OCI-LY7 (cell line): ENCODE results near the gene E2F6. TPM values are rescaled to one million over a fixed set of nuclear protein-coding genes. Genes with fewer than 3 reads are reported as not detected.

Experiments
- BruUV-seq: library from RNA; stranded (reverse); fragments of 400-500 nt; replicated peaks from 2 replicates; lab custom pipeline; 2021; lab: Mats Ljungman, UMichigan
- CTCF ChIA-PET: fragments of 300-600 bp; sonication (Branson Sonifier 250); formaldehyde crosslinking; loops from one replicate; lab custom pipeline; 2022; ENCODE audit warnings: antibody characterized with exemption; ENCODE audit not compliant: unreplicated experiment; lab: Charles Lee
- POLR2A ChIA-PET: fragments of 300-600 bp; sonication (Branson Sonifier 250); formaldehyde crosslinking; loops from one replicate; lab custom pipeline; 2022; ENCODE audit warnings: antibody characterized with exemption; lab: Charles Lee
- DNase-seq: peaks from one replicate; pipeline ENCODE4 v3.0.0-alpha.2; 2015; ENCODE audit warnings: low spot score
- H2AFZ ChIP-seq: fragments of 200-600 bp; sonication (generic), shearing (Covaris generic); 2 replicates; pipeline ENCODE4 v1.6.1; 2014; ENCODE audit warnings: mild to moderate bottlenecking, antibody characterized with exemption, low read length, moderate library complexity
- H3K27ac ChIP-seq: fragments of 200-600 bp; sonication (generic); 2 replicates; pipeline ENCODE4 v1.5.1; 2014; ENCODE audit warnings: mixed run types, low read depth, mild to moderate bottlenecking, moderate library complexity, low read length, inconsistent platforms; ENCODE audit not compliant: poor library complexity, severe bottlenecking
- H3K36me3 ChIP-seq: fragments of 200-600 bp; sonication (generic); 2 replicates; pipeline ENCODE4 v1.6.1; 2014; ENCODE audit warnings: mild to moderate bottlenecking, antibody characterized with exemption, low read length, moderate library complexity, mixed read lengths; ENCODE audit not compliant: insufficient read depth
- H3K4me1 ChIP-seq: fragments of 200-600 bp; sonication (generic); 2 replicates; pipeline ENCODE4 v1.5.1; 2014; ENCODE audit warnings: mild to moderate bottlenecking, low read length; ENCODE audit not compliant: insufficient read depth, poor library complexity, severe bottlenecking
- H3K4me2 ChIP-seq: fragments of 200-600 bp; sonication (generic); 2 replicates; pipeline ENCODE4 v1.6.1; 2014; ENCODE audit warnings: mild to moderate bottlenecking, low read length
- H3K4me3 ChIP-seq: fragments of 200-600 bp; sonication (generic); 2 replicates; pipeline ENCODE4 v1.5.1; 2014; ENCODE audit warnings: mild to moderate bottlenecking, low read depth, low read length; ENCODE audit not compliant: poor library complexity, severe bottlenecking
- H3K79me2 ChIP-seq: fragments of 200-600 bp; sonication (generic); 2 replicates; pipeline ENCODE4 v1.6.1; 2016; ENCODE audit warnings: low read depth, mild to moderate bottlenecking, low read length, moderate library complexity, mixed read lengths; ENCODE audit not compliant: insufficient read depth
- H3K9me2 ChIP-seq: fragments of 200-600 bp; sonication (generic); 2 replicates; pipeline ENCODE4 v1.6.1; 2016; ENCODE audit warnings: mild to moderate bottlenecking, low read length, mixed read lengths; ENCODE audit not compliant: insufficient read depth
- H3K9me3 ChIP-seq: fragments of 200-600 bp; sonication (generic); 2 replicates; pipeline ENCODE4 v1.6.1; 2014; ENCODE audit warnings: mild to moderate bottlenecking, mixed run types, low read length, mixed read lengths
- H4K20me1 ChIP-seq: fragments of 200-600 bp; sonication (generic); 2 replicates; pipeline ENCODE4 v1.6.1; 2014; ENCODE audit warnings: mild to moderate bottlenecking, antibody characterized with exemption, low read length, moderate library complexity, mixed read lengths; ENCODE audit not compliant: insufficient read depth
- EZH2phosphoT487 ChIP-seq: fragments of 200-600 bp; sonication (generic); IDR thresholded peaks from 2 replicates; pipeline ENCODE4 v1.6.1; 2018; ENCODE audit warnings: low read depth, borderline replicate concordance, mild to moderate bottlenecking, mixed run types, antibody characterized with exemption, low read length, moderate library complexity, mixed read lengths
- intact Hi-C: fragments of 100-400 bp; cut with micrococcal nuclease; formaldehyde crosslinking; loops from one replicate; pipeline ENCODE4 v1.10.0; 2022; ENCODE audit not compliant: unreplicated experiment
- total RNA-seq, 2 experiments: library from RNA; depleted of rRNA in 1 of 2; stranded (reverse); fragments of >200 nt in 1 of 2; shearing (Covaris generic) in 1 of 2; gene quantifications; 2 replicates each; pipeline ENCODE4 v1.2.3, GENCODE V29; 2014 to 2022
- TF ChIP-seq, protein P1 (sequence below): fragments of 200-600 bp; sonication (generic); conservative IDR thresholded peaks from 2 replicates; pipeline ENCODE4 v1.5.1; 2014; ENCODE audit warnings: mild to moderate bottlenecking, antibody characterized with exemption, low read length, moderate library complexity, mixed read lengths

E2F6 gene
- total RNA-seq, 2 experiments from 2014 or later = 12.4 to 14.3 TPM

GRCh38 chr2:11438555-11439080 lies 27.3 kb downstream of the E2F6 start:
- no peak for TF ChIP-seq EZH2phosphoT487
- TF ChIP-seq, protein P1, sequence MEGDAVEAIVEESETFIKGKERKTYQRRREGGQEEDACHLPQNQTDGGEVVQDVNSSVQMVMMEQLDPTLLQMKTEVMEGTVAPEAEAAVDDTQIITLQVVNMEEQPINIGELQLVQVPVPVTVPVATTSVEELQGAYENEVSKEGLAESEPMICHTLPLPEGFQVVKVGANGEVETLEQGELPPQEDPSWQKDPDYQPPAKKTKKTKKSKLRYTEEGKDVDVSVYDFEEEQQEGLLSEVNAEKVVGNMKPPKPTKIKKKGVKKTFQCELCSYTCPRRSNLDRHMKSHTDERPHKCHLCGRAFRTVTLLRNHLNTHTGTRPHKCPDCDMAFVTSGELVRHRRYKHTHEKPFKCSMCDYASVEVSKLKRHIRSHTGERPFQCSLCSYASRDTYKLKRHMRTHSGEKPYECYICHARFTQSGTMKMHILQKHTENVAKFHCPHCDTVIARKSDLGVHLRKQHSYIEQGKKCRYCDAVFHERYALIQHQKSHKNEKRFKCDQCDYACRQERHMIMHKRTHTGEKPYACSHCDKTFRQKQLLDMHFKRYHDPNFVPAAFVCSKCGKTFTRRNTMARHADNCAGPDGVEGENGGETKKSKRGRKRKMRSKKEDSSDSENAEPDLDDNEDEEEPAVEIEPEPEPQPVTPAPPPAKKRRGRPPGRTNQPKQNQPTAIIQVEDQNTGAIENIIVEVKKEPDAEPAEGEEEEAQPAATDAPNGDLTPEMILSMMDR = no peak
- H3K4me1 ChIP-seq = no peaks in the 10 kb centered on the region
- no peak overlapping the region for H3K4me3 ChIP-seq
- intact Hi-C loops = no loop called here
- no TSS peak for BruUV-seq
- H3K79me2 ChIP-seq = no peaks in the 10 kb centered on the region
- no peak overlapping the region for H2AFZ ChIP-seq
- H3K9me3 ChIP-seq = peaks cover 14% of the 10 kb centered on the region; the same call in 1 of the 2 replicates
- ChIA-PET POLR2A (no interaction called here), CTCF (interaction anchor here (1.2 kb wide), 1 partner anchor 306 kb away, joined by 3 read pairs; a partner anchor contains a TSS)
- H4K20me1 ChIP-seq = no peaks in the 10 kb centered on the region
- H3K27ac ChIP-seq = no peak overlapping the region
- peaks cover 25% of the 10 kb centered on the region for H3K36me3 ChIP-seq
- no peak overlapping the region for H3K4me2 ChIP-seq
- no peak for DNase-seq
- no peaks in the 10 kb centered on the region for H3K9me2 ChIP-seq

- POLR2A ChIA-PET = no interaction called here
- no peaks in the 10 kb centered on the region for H4K20me1 ChIP-seq
- intact Hi-C loops = no loop called here
- H3K79me2 ChIP-seq = no peaks in the 10 kb centered on the region
- CTCF ChIA-PET = interaction anchor here (1.2 kb wide), 1 partner anchor 305 kb away, joined by 3 read pairs; a partner anchor contains a TSS
- no peak overlapping the region for H3K4me3 ChIP-seq
- H3K36me3 ChIP-seq = peaks cover 15% of the 10 kb centered on the region
- H3K9me2 ChIP-seq = no peaks in the 10 kb centered on the region
- TF ChIP-seq EZH2phosphoT487 = no peak
- TF ChIP-seq, protein P1 = no peak
- peaks cover 11% of the 10 kb centered on the region; the same call in 1 of the 2 replicates for H3K9me3 ChIP-seq
- BruUV-seq = no TSS peak
- no peak for DNase-seq
- H2AFZ ChIP-seq = no peak overlapping the region
- H3K27ac ChIP-seq = no peak overlapping the region
- H3K4me1 ChIP-seq = no peaks in the 10 kb centered on the region
- H3K4me2 ChIP-seq = no peak overlapping the region
Measured at GRCh38 chr2:11437602-11438001, 28.4 kb downstream of the E2F6 start.

- BruUV-seq = no TSS peak
- no peak for TF ChIP-seq EZH2phosphoT487
- TF ChIP-seq, protein P1 = no peak
- Histone ChIP-seq H3K9me2 (no peaks in the 10 kb centered on the region), H2AFZ (no peak overlapping the region), H4K20me1 (no peaks in the 10 kb centered on the region), H3K9me3 (no peaks in the 10 kb centered on the region), H3K79me2 (no peaks in the 10 kb centered on the region), H3K36me3 (no peaks in the 10 kb centered on the region), H3K4me2 (no peak overlapping the region), H3K27ac (no peak overlapping the region), H3K4me3 (no peak overlapping the region), H3K4me1 (no peaks in the 10 kb centered on the region)
- ChIA-PET CTCF (no interaction called here), POLR2A (no interaction called here)
- DNase-seq = no peak
- intact Hi-C loops = no loop called here
Measured at GRCh38 chr2:11435036-11435435, 30.9 kb downstream of the E2F6 start.
